Measurements from ENCODE around the gene CTSL. TPM values are rescaled to one million over a fixed set of nuclear protein-coding genes. Genes with fewer than 3 reads are reported as not detected.

Gene CTSL
- polyA plus RNA-seq, 1 donor (not counting 4 experiments of a cell fraction or from before 2014, with no cell fraction given): 121 TPM

DNA sequence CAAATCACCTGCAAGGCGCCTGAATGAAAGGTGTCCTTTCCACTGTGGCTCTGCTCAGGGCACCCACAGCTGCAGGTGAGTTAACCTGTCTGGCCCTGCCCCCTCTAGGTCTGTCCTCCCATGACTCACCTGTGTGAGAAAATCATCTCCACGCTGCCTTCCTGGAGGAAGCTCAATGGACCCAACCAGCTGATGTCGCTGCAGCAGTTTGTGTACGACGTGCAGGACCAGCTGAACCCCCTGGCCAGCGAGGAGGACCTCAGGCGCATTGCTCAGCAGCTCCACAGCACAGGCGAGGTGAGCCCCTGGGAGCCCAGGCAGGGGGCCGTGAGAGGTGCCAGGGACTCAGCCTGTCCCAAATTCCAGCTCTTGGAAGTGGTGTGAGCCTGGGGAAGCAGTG lies 23.0 kb upstream of the CTSL start:
- no peaks in the 10 kb centered on the region for H3K9me1 ChIP-seq (ENCODE audit: control insufficient read depth, extremely low read depth, insufficient read depth, low read length)
- H2AFZ ChIP-seq (ENCODE audit: control insufficient read depth, low read length): no peak overlapping the region
- TF ChIP-seq EZH2 (IDR thresholded peaks at IDR 0.05; ENCODE audit: low read length): no peak
- no peak for TF ChIP-seq CTCF (optimal IDR thresholded peaks at IDR 0.05 in 1 of 3, IDR thresholded peaks at IDR 0.05 in 1 of 3, conservative IDR thresholded peaks at IDR 0.05 in 1 of 3; ENCODE audit: extremely low read depth in 1 of 3, insufficient read depth in 2 of 3, low read length in 3 of 3)
- dilution Hi-C loops (cut with MboI; ENCODE audit: extremely low pct_ligation_motif_present, low sequenced_read_pairs): loop anchor here (25.0 kb wide), 1 partner anchor 109 kb away; no protein-coding TSS in a partner anchor
- H4K20me1 ChIP-seq (ENCODE audit: control insufficient read depth, extremely low read depth, insufficient read depth, low read length): no peaks in the 10 kb centered on the region
- H3K9ac ChIP-seq (ENCODE audit: control insufficient read depth, extremely low read depth, insufficient read depth, low read length): no peak overlapping the region
- FAIRE-seq: no peak
- no peak overlapping the region for H3K4me2 ChIP-seq (ENCODE audit: control insufficient read depth, extremely low read depth, insufficient read depth, low read depth, low read length)
- peaks cover 0 to 4% of the 10 kb centered on the region in 2 experiments for H3K36me3 ChIP-seq (ENCODE audit: control insufficient read depth in 2 of 2, extremely low read depth in 1 of 2, insufficient read depth in 2 of 2, low read length in 2 of 2)
- no peaks in the 10 kb centered on the region for H3K79me2 ChIP-seq (ENCODE audit: control insufficient read depth, insufficient read depth, low read length)
- H3K9me3 ChIP-seq (ENCODE audit: control insufficient read depth, low read depth, low read length): no peaks in the 10 kb centered on the region
- no peak overlapping the region for H3K4me3 ChIP-seq (ENCODE audit: control insufficient read depth in 2 of 3, extremely low read depth in 1 of 3, insufficient read depth in 2 of 3, low read depth in 1 of 3, low read length in 3 of 3)
- no peak overlapping the region for H3K27ac ChIP-seq (ENCODE audit: control insufficient read depth, insufficient read depth, low read length)
- no peak for DNase-seq (ENCODE audit: low read depth, low spot score)
- H3K4me1 ChIP-seq (ENCODE audit: control insufficient read depth, extremely low read depth, insufficient read depth, low read length): peaks cover 13% of the 10 kb centered on the region
- H3K27me3 ChIP-seq (ENCODE audit: control insufficient read depth, extremely low read depth, insufficient read depth, low read length): no peaks in the 10 kb centered on the region

DNA sequence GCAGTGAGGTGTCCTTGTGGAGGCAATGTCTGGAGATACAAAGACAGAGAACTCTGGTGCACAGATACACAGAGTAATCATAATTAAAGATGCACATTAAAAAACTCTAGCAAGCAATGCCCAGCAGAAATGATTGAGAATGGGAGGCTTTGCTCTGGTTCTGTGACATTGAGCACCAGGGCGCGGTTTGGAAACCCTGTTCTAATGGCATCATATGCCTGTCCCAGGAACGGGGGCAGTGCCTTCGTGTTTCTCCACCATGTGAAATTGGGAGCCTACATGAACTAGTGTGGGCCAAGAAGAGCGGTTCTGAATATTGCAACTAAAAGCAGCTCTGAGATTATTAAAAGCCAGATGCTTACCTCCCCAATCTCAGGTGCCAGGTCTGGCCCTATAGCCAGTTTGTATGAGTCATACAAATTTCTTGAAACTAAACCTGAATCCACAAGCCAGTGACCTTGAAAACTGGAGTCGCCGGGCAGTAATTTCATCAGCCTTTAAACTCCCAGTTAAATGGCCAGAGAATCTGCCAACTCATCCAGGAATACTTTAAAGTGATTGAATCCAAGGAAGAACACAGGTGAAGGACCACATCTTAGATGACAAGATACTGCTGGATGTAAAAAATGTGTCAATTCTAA lies 22.2 kb upstream of the CTSL start:
- dilution Hi-C loops (cut with MboI; ENCODE audit: extremely low pct_ligation_motif_present, low sequenced_read_pairs): loop anchor here (25.0 kb wide), 1 partner anchor 109 kb away; no protein-coding TSS in a partner anchor
- no peaks in the 10 kb centered on the region for H3K79me2 ChIP-seq (ENCODE audit: control insufficient read depth, insufficient read depth, low read length)
- no peak overlapping the region for H3K4me2 ChIP-seq (ENCODE audit: control insufficient read depth, extremely low read depth, insufficient read depth, low read depth, low read length)
- no peaks in the 10 kb centered on the region for H3K9me1 ChIP-seq (ENCODE audit: control insufficient read depth, extremely low read depth, insufficient read depth, low read length)
- FAIRE-seq: no peak
- H3K4me3 ChIP-seq (ENCODE audit: control insufficient read depth in 2 of 3, extremely low read depth in 1 of 3, insufficient read depth in 2 of 3, low read depth in 1 of 3, low read length in 3 of 3): no peak overlapping the region
- H3K4me1 ChIP-seq (ENCODE audit: control insufficient read depth, extremely low read depth, insufficient read depth, low read length): peaks cover 13% of the 10 kb centered on the region
- H3K36me3 ChIP-seq (ENCODE audit: control insufficient read depth in 2 of 2, extremely low read depth in 1 of 2, insufficient read depth in 2 of 2, low read length in 2 of 2): peaks cover 0 to 4% of the 10 kb centered on the region in 2 experiments
- no peaks in the 10 kb centered on the region for H3K9me3 ChIP-seq (ENCODE audit: control insufficient read depth, low read depth, low read length)
- DNase-seq (ENCODE audit: low read depth, low spot score): no peak
- TF ChIP-seq CTCF (optimal IDR thresholded peaks at IDR 0.05 in 1 of 3, IDR thresholded peaks at IDR 0.05 in 1 of 3, conservative IDR thresholded peaks at IDR 0.05 in 1 of 3; ENCODE audit: extremely low read depth in 1 of 3, insufficient read depth in 2 of 3, low read length in 3 of 3) (no peak), EZH2 (IDR thresholded peaks at IDR 0.05; ENCODE audit: low read length) (no peak)
- H3K27ac ChIP-seq (ENCODE audit: control insufficient read depth, insufficient read depth, low read length): no peak overlapping the region
- H2AFZ ChIP-seq (ENCODE audit: control insufficient read depth, low read length): no peak overlapping the region
- H3K9ac ChIP-seq (ENCODE audit: control insufficient read depth, extremely low read depth, insufficient read depth, low read length): no peak overlapping the region
- no peaks in the 10 kb centered on the region for H3K27me3 ChIP-seq (ENCODE audit: control insufficient read depth, extremely low read depth, insufficient read depth, low read length)
- H4K20me1 ChIP-seq (ENCODE audit: control insufficient read depth, extremely low read depth, insufficient read depth, low read length): no peaks in the 10 kb centered on the region

Data from keratinocyte (primary cell).